Mesothelial cell of epicardium (in vitro differentiated cells): ENCODE data around the gene ARID4A. TPM values are rescaled to one million over a fixed set of nuclear protein-coding genes. Genes with fewer than 3 reads are reported as not detected.
A peak's percentile ranks its signal among the peaks of the same experiment; 100 is the strongest.
"Not testable (repeated sequence)": the region's sequence is repeated elsewhere in the genome, so short reads cannot be mapped to it uniquely, and the experiment has no call there.

Experiments
- DNase-seq, 2 experiments: peaks; one replicate each; pipeline ENCODE4 v3.0.0; 2021; ENCODE audit warnings: low spot score in 2 of 2; ENCODE audit not compliant: unreplicated experiment in 2 of 2
- H3K27ac Mint-ChIP-seq: 2 replicates; pipeline ENCODE4 v1.8.0; 2021; ENCODE audit warnings: mixed read lengths
- H3K27me3 Mint-ChIP-seq: 2 replicates; pipeline ENCODE4 v1.8.0; 2021; ENCODE audit warnings: low read depth, mixed read lengths
- H3K36me3 Mint-ChIP-seq: 2 replicates; pipeline ENCODE4 v1.8.0; 2021; ENCODE audit warnings: mixed read lengths
- H3K4me1 Mint-ChIP-seq: 2 replicates; pipeline ENCODE4 v1.8.0; 2021; ENCODE audit warnings: mixed read lengths
- H3K4me3 Mint-ChIP-seq: 2 replicates; pipeline ENCODE4 v1.8.0; 2021; ENCODE audit warnings: mild to moderate bottlenecking, moderate library complexity, mixed read lengths
- H3K9me3 Mint-ChIP-seq: 2 replicates; pipeline ENCODE4 v1.8.0; 2021; ENCODE audit warnings: mixed read lengths
- total RNA-seq: library from RNA; stranded (reverse); gene quantifications from 3 replicates; pipeline ENCODE4 v1.2.1, GENCODE V29; 2021
- TF ChIP-seq, protein P1 (sequence below): fragments of 200-600 bp; sonication (generic); IDR thresholded peaks from one replicate; pipeline ENCODE4 v1.5.0; 2021; ENCODE audit warnings: antibody characterized with exemption; ENCODE audit not compliant: unreplicated experiment

Gene ARID4A
- total RNA-seq, result 28.1 to 35.5 TPM (median 32.9 TPM) in 3 replicates

GRCh38 chr14:58298477-58299400, at the start of gene ARID4A:
ARID4A (plus strand) TSS chr14:58298555; CDS start chr14:58299855, 1,300 bp downstream.
- no peak within 1 kb of the TSS for H3K27ac Mint-ChIP-seq
- peak; percentile 67 to 85 for DNase-seq

DNA sequence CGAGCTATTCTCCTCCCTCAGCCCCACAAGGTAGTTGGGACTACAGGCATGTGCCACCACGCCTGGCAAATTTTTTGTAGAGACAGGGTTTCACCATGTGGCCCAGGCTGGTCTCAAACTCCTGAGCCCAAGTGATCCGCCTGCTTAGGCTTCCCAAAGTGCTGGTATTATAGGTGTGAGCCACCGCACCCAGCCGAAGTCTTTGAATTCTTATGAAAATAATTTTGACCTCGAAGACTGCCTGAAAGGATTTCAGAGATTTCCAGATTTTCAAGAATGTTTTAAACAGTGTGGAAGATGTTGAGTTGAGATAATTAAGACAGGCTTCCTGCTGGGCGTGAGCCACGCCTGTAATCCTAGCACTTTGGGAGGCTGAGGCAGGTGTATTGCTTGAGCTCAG, 48.7 kb upstream of the ARID4A start:
- Mint-ChIP-seq H3K27ac (no peak overlapping the region), H3K4me1 (peaks cover 18% of the 10 kb centered on the region), H3K27me3 (no peaks in the 10 kb centered on the region), H3K4me3 (no peak overlapping the region), H3K9me3 (no peaks in the 10 kb centered on the region), H3K36me3 (peaks cover 16% of the 10 kb centered on the region)
- no peak for DNase-seq
- TF ChIP-seq, protein P1, sequence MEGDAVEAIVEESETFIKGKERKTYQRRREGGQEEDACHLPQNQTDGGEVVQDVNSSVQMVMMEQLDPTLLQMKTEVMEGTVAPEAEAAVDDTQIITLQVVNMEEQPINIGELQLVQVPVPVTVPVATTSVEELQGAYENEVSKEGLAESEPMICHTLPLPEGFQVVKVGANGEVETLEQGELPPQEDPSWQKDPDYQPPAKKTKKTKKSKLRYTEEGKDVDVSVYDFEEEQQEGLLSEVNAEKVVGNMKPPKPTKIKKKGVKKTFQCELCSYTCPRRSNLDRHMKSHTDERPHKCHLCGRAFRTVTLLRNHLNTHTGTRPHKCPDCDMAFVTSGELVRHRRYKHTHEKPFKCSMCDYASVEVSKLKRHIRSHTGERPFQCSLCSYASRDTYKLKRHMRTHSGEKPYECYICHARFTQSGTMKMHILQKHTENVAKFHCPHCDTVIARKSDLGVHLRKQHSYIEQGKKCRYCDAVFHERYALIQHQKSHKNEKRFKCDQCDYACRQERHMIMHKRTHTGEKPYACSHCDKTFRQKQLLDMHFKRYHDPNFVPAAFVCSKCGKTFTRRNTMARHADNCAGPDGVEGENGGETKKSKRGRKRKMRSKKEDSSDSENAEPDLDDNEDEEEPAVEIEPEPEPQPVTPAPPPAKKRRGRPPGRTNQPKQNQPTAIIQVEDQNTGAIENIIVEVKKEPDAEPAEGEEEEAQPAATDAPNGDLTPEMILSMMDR, result no peak

More at GRCh38 chr14:58298477-58299400, at the start of gene ARID4A:
- no peaks in the 10 kb centered on the region for H3K9me3 Mint-ChIP-seq
- TF ChIP-seq, protein P1, result no peak
- no peaks in the 10 kb centered on the region for H3K27me3 Mint-ChIP-seq
- peak within 1 kb of the TSS; percentile 97 for H3K4me3 Mint-ChIP-seq
- H3K4me1 Mint-ChIP-seq, result peaks cover 28% of the 10 kb centered on the region
- H3K36me3 Mint-ChIP-seq, result peaks cover 29% of the 10 kb centered on the region

DNA sequence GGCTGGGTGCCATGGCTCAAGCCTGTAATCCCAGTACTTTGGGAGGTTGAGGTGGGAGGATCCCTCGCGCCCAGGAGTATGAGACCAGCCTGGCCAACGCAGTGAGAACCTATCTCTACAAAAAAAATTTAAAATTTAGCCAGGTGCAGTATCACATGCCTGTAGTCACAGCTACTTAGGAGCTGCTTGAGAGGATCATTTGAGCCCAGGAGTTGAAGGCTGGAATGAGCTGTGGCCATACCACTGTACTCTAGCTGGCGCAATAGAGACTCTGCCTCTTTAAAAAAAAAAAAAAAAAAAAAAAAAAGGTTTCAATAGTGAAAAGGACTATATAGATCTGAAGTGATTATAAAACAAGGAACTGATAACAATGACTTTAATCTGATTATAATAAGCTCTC, 40.2 kb upstream of the ARID4A start:
- Mint-ChIP-seq H3K27me3 (no peaks in the 10 kb centered on the region), H3K4me1 (no peaks in the 10 kb centered on the region), H3K9me3 (no peaks in the 10 kb centered on the region), H3K4me3 (no peak overlapping the region), H3K27ac (no peak overlapping the region), H3K36me3 (peaks cover 17% of the 10 kb centered on the region)
- TF ChIP-seq, protein P1, result no peak
- DNase-seq, result no peak

DNA sequence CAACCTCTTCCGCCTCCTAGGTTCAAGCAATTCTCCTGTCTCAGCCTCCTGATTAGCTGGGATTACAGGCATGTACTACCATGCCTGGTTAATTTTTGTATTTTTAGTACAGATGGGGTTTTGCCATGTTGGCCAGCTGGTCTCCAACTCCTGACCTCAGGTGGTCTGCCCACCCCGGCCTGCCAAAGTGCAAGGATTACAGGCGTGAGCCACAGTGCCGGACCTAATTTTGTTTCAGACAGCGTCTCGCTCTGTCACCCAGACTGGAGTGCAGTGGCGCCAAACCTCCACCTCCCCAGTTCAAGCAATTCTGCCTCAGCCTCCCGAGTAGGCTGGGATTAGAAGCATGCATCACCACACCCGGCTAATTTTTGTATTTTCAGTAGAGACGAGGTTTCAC, 36.4 kb upstream of the ARID4A start:
- not testable (repeated sequence) for H3K27me3 Mint-ChIP-seq, DNase-seq, H3K27ac Mint-ChIP-seq, H3K4me1 Mint-ChIP-seq, H3K9me3 Mint-ChIP-seq, H3K4me3 Mint-ChIP-seq
- H3K36me3 Mint-ChIP-seq, result peaks cover 32% of the 10 kb centered on the region

DNA sequence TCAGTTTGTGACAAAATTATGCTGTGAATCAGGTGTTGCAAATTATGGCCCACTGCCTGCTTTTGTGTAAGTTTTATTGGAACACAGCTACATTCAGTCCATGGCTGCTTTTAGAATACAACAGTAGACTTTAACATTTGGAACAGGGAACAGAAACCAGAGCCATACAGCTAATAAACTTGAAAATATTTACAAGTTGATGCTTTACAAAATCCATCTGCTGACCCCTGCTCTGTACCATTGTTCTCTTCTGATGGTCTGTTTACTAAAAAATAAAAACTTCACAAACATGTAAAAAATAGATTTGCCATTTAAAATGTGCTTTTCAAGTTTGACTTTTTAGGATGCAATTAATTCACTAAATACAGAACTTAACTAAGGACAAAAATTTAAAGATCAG, 33.0 kb upstream of the ARID4A start:
- H3K36me3 Mint-ChIP-seq, result peaks cover 34% of the 10 kb centered on the region
- H3K27ac Mint-ChIP-seq, result no peak overlapping the region
- no peaks in the 10 kb centered on the region for H3K9me3 Mint-ChIP-seq

GRCh38 chr14:58270628-58271027, 27.7 kb upstream of the ARID4A start:
- Mint-ChIP-seq H3K27ac (no peak overlapping the region), H3K4me1 (peaks cover 8% of the 10 kb centered on the region), H3K36me3 (peaks cover 41% of the 10 kb centered on the region), H3K4me3 (no peak overlapping the region), H3K9me3 (no peaks in the 10 kb centered on the region), H3K27me3 (no peaks in the 10 kb centered on the region)
- no peak for DNase-seq
- TF ChIP-seq, protein P1, result no peak

More for the DNA sequence above, 33.0 kb upstream of the ARID4A start:
- no peak for DNase-seq
- TF ChIP-seq, protein P1, result no peak
- Mint-ChIP-seq H3K4me1 (no peaks in the 10 kb centered on the region), H3K4me3 (no peak overlapping the region), H3K27me3 (no peaks in the 10 kb centered on the region)
